Calu3 (cell line): ENCODE measurements around the gene NELFB. TPM values are rescaled to one million over a fixed set of nuclear protein-coding genes. Genes with fewer than 3 reads are reported as not detected.

Source experiments
- BruUV-seq: library from RNA; stranded (reverse); fragments of 400-500 nt; replicated peaks from 2 replicates; lab custom pipeline; 2021; lab: Mats Ljungman, UMichigan
- CTCF ChIA-PET: fragments of 300-600 bp; sonication (Branson Sonifier 250); formaldehyde crosslinking; loops from one replicate; lab custom pipeline; 2022; ENCODE audit warnings: antibody characterized with exemption; lab: Charles Lee
- DNase-seq: peaks from one replicate; pipeline ENCODE4 v3.0.0; 2022
- H3K27ac Mint-ChIP-seq: one replicate; pipeline ENCODE4 v1.8.0; 2022; ENCODE audit warnings: mixed read lengths; ENCODE audit not compliant: unreplicated experiment
- H3K27me3 Mint-ChIP-seq: one replicate; pipeline ENCODE4 v1.8.0; 2022; ENCODE audit warnings: mixed read lengths; ENCODE audit not compliant: unreplicated experiment
- H3K36me3 Mint-ChIP-seq: one replicate; pipeline ENCODE4 v1.8.0; 2022; ENCODE audit warnings: mild to moderate bottlenecking, moderate library complexity, mixed read lengths; ENCODE audit not compliant: insufficient read depth, unreplicated experiment
- H3K4me1 Mint-ChIP-seq: one replicate; pipeline ENCODE4 v1.8.0; 2022; ENCODE audit warnings: mild to moderate bottlenecking, low read depth, mixed read lengths; ENCODE audit not compliant: unreplicated experiment
- H3K4me3 Mint-ChIP-seq: one replicate; pipeline ENCODE4 v1.8.0; 2022; ENCODE audit warnings: mild to moderate bottlenecking, low read depth, moderate library complexity, mixed read lengths; ENCODE audit not compliant: unreplicated experiment
- H3K9me3 Mint-ChIP-seq: one replicate; pipeline ENCODE4 v1.8.0; 2022; ENCODE audit warnings: low read depth, mixed read lengths; ENCODE audit not compliant: unreplicated experiment
- intact Hi-C: fragments of 100-400 bp; cut with micrococcal nuclease; formaldehyde crosslinking; loops from one replicate; pipeline ENCODE4 v1.10.0; 2022; ENCODE audit not compliant: unreplicated experiment
- total RNA-seq: library from RNA; stranded (reverse); gene quantifications from 2 replicates; pipeline ENCODE4 v1.2.3, GENCODE V29; 2022
- TF ChIP-seq, protein P1 (sequence below): fragments of 200-600 bp; IDR thresholded peaks from one replicate; pipeline ENCODE4 v1.8.0; 2022; ENCODE audit warnings: antibody characterized with exemption; ENCODE audit not compliant: unreplicated experiment

The NELFB gene
- total RNA-seq, 1 experiment from 2014 or later: 43.5 TPM

DNA sequence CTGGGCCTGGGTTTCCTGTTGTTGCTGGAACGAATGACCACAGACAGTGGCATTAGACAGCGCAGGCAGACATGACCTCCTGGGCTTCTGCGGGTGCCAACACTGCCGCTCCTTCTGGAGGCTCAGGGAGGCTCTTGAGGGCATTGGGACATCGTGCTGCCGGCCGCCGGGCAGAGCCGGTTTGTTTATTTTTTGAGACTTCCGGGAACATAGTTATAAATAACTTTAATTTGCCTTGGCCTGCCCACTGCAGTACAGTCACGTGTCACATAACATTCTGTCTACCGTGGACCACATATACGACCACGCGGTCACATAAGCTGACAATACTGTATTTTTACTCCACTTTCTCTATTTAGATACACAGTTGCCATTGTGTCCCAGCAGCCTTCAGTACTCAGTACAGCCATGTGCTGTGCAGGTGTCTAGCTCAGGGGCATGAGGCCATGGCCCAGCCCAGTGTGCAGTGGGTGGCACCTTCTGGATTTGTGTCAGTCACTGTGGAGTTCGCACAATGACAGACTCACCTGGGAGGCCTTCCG is 14.2 kb downstream of the NELFB start:
- no peaks in the 10 kb centered on the region for H3K27me3 Mint-ChIP-seq
- DNase-seq: no peak
- CTCF ChIA-PET: no interaction called here
- TF ChIP-seq, protein P1, sequence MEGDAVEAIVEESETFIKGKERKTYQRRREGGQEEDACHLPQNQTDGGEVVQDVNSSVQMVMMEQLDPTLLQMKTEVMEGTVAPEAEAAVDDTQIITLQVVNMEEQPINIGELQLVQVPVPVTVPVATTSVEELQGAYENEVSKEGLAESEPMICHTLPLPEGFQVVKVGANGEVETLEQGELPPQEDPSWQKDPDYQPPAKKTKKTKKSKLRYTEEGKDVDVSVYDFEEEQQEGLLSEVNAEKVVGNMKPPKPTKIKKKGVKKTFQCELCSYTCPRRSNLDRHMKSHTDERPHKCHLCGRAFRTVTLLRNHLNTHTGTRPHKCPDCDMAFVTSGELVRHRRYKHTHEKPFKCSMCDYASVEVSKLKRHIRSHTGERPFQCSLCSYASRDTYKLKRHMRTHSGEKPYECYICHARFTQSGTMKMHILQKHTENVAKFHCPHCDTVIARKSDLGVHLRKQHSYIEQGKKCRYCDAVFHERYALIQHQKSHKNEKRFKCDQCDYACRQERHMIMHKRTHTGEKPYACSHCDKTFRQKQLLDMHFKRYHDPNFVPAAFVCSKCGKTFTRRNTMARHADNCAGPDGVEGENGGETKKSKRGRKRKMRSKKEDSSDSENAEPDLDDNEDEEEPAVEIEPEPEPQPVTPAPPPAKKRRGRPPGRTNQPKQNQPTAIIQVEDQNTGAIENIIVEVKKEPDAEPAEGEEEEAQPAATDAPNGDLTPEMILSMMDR: no peak
- H3K4me3 Mint-ChIP-seq: no peak overlapping the region
- no peaks in the 10 kb centered on the region for H3K9me3 Mint-ChIP-seq
- intact Hi-C loops: no loop called here
- no peak overlapping the region for H3K27ac Mint-ChIP-seq
- peaks cover 43% of the 10 kb centered on the region for H3K36me3 Mint-ChIP-seq
- BruUV-seq: no TSS peak
- H3K4me1 Mint-ChIP-seq: peaks cover 10% of the 10 kb centered on the region

DNA sequence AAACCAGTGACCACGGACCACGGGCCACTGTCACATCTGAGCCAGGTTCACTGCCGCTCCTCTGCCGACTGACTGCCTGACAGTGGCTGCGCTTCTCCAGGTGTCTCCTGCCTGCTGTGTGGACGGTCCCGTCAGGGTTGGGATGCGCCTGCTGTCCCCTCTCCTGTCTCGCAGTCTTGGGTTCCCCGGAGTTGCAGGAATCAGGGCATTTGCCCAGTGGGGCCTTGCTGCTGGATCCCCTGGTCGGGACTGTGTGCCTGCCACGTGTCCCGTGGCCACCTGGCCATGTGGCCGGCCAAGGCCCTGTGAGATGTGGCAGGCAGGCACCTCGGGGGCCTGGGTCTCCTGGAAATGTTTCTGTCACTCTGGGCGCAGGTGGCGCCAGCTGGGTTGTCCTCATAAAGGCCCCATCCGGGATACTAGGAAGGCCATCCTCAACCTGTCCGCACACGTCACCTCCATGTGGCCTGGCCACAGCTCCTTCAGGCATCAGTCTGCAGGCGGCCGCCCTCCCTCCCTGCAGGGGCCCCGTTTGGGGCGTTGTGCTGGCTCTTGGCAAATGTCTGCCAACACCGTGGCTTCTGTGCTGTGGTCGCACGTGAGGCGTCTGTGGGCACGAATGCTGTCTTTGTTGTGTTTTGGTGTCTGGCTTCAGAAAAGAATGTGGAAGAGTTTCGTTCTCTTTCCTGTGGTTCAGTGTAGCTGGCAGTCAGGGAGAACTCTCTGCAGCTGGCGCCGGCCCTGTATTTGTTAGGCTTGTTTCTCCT is 16.0 kb downstream of the NELFB start:
- intact Hi-C loops: no loop called here
- Mint-ChIP-seq H3K4me1 (peaks cover 19% of the 10 kb centered on the region), H3K36me3 (peaks cover 58% of the 10 kb centered on the region), H3K27me3 (no peaks in the 10 kb centered on the region), H3K27ac (no peak overlapping the region), H3K9me3 (no peaks in the 10 kb centered on the region), H3K4me3 (no peak overlapping the region)
- CTCF ChIA-PET: no interaction called here
- BruUV-seq: no TSS peak
- TF ChIP-seq, protein P1: no peak
- DNase-seq: no peak

DNA sequence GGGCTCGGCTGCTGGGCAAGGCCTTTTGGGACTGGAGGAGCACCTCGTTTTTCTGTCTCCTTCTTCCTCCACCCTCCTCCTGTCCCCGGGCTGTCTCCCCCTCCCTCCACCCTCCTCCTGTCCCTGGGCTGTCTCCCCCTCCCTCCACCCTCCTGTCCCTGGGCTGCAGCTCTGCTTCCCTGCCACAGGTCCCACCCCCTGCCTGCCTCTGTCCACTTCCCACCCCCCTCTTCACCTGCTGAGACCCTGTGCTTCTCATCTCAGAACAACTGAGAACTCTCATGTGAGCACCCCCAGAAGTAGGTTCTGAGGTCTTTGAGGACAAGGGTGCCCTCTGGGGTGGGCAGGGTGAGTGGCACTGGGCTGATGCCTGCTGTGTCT is 16.6 kb downstream of the NELFB start:
- Mint-ChIP-seq H3K4me3 (no peak overlapping the region), H3K4me1 (peaks cover 22% of the 10 kb centered on the region), H3K27me3 (no peaks in the 10 kb centered on the region), H3K27ac (no peak overlapping the region), H3K36me3 (peaks cover 62% of the 10 kb centered on the region), H3K9me3 (no peaks in the 10 kb centered on the region)
- CTCF ChIA-PET: no interaction called here
- DNase-seq: no peak
- BruUV-seq: no TSS peak
- TF ChIP-seq, protein P1: no peak
- intact Hi-C loops: no loop called here

DNA sequence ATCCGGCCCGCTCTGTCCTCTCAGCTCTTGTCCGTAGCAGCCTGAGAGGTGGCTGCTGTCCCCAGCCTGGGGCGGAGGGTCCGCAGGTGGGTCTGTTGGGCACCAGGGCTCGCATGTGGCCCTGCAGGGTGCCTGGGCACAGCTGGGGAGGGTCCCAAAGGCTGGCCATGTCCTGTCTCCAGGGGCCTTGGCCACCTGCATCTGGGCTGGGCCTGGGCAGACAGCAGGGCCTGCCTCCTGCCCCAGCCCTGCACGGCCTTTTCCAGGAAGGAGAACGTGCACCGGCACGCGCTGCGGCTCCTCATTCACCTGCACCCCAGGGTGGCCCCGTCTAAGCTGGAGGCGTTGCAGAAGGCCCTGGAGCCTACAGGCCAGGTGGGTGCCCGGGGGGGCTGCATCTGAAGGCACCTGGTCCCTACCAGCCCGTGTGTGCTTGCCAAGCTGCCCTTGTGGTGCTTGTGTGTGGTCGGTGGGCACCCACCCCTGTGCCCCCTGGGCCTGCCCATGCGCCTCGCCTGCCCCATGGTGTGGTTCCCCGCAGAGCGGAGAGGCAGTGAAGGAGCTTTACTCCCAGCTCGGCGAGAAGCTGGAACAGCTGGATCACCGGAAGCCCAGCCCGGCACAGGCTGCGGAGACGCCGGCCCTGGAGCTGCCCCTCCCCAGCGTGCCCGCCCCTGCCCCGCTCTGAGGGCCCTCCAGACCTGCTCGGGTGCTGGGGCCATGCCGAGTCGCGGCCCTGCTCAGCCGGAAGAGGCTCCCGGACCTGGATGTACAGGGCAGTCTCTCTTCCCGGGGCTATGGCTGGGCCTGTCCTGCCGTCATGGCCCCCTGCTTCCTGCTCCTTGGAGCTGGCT is 17.3 kb downstream of the NELFB start:
- Mint-ChIP-seq H3K27me3 (no peaks in the 10 kb centered on the region), H3K27ac (no peak overlapping the region), H3K4me3 (no peak overlapping the region), H3K9me3 (no peaks in the 10 kb centered on the region), H3K4me1 (peaks cover 29% of the 10 kb centered on the region), H3K36me3 (peaks cover 66% of the 10 kb centered on the region)
- DNase-seq: no peak
- TF ChIP-seq, protein P1: no peak
- intact Hi-C loops: no loop called here
- no TSS peak for BruUV-seq
- CTCF ChIA-PET: interaction anchor here (0.5 kb wide), 1 partner anchor 271 kb away, joined by 3 read pairs; no protein-coding TSS in a partner anchor
